H9 (cell line): Measurements from ENCODE around the gene IL36RN. TPM values are rescaled to one million over a fixed set of nuclear protein-coding genes. Genes with fewer than 3 reads are reported as not detected.

Source experiments
- DNase-seq: peaks from one replicate; pipeline ENCODE4 v3.0.0-alpha.2; 2017
- H2AFZ ChIP-seq: one replicate; pipeline ENCODE4 v1.6.1; 2013; ENCODE audit warnings: mild to moderate bottlenecking, low read length, control low read depth, moderate library complexity
- H2AK5ac ChIP-seq: 2 replicates; pipeline ENCODE4 v1.6.1; 2013; ENCODE audit warnings: low read length, control low read depth, mixed read lengths; ENCODE audit not compliant: insufficient read length
- H2BK120ac ChIP-seq: one replicate; pipeline ENCODE4 v1.6.1; 2013; ENCODE audit warnings: low read depth, mild to moderate bottlenecking, low read length, control low read depth, inconsistent platforms; ENCODE audit not compliant: poor library complexity, severe bottlenecking
- H2BK12ac ChIP-seq: 2 replicates; pipeline ENCODE4 v1.6.1; 2013; ENCODE audit warnings: low read length, control low read depth, mixed read lengths, low read depth; ENCODE audit not compliant: insufficient read length
- H2BK15ac ChIP-seq: 2 replicates; pipeline ENCODE4 v1.6.1; 2013; ENCODE audit warnings: low read depth, low read length, control low read depth
- H2BK20ac ChIP-seq: one replicate; pipeline ENCODE4 v1.6.1; 2013; ENCODE audit warnings: low read depth, mild to moderate bottlenecking, low read length, control low read depth, inconsistent platforms; ENCODE audit not compliant: poor library complexity, severe bottlenecking
- H2BK5ac ChIP-seq: 2 replicates; pipeline ENCODE4 v1.6.1; 2013; ENCODE audit warnings: low read length, control low read depth, mixed read lengths; ENCODE audit not compliant: insufficient read length
- H3K14ac ChIP-seq: 2 replicates; pipeline ENCODE4 v1.6.1; 2013; ENCODE audit warnings: low read length, control low read depth; ENCODE audit not compliant: insufficient read depth
- H3K18ac ChIP-seq: 2 replicates; pipeline ENCODE4 v1.6.1; 2013; ENCODE audit warnings: low read depth, mild to moderate bottlenecking, mixed read lengths, low read length, control low read depth; ENCODE audit not compliant: insufficient read length
- H3K23ac ChIP-seq: 2 replicates; pipeline ENCODE4 v1.6.1; 2013; ENCODE audit warnings: low read length, control low read depth, mixed read lengths, low read depth; ENCODE audit not compliant: insufficient read length
- H3K23me2 ChIP-seq: 2 replicates; pipeline ENCODE4 v1.6.1; 2013; ENCODE audit warnings: low read depth, mild to moderate bottlenecking, mixed read lengths, low read length, control low read depth; ENCODE audit not compliant: insufficient read length, poor library complexity, severe bottlenecking
- H3K27ac ChIP-seq: 2 replicates; pipeline ENCODE4 v1.5.1; 2013; ENCODE audit warnings: low read length, control low read depth, mixed read lengths, low read depth; ENCODE audit not compliant: insufficient read length
- H3K27me3 ChIP-seq: 2 replicates; pipeline ENCODE4 v1.6.1; 2013; ENCODE audit warnings: low read length, control low read depth, inconsistent platforms; ENCODE audit not compliant: insufficient read depth
- H3K4ac ChIP-seq: 2 replicates; pipeline ENCODE4 v1.6.1; 2013; ENCODE audit warnings: low read depth, mild to moderate bottlenecking, control low read depth, inconsistent platforms, low read length, moderate library complexity
- H3K4me1 ChIP-seq: 2 replicates; pipeline ENCODE4 v1.6.1; 2013; ENCODE audit warnings: low read length, control low read depth, inconsistent platforms; ENCODE audit not compliant: insufficient read depth
- H3K4me2 ChIP-seq: 2 replicates; pipeline ENCODE4 v1.6.1; 2013; ENCODE audit warnings: low read length, control low read depth, mixed read lengths; ENCODE audit not compliant: insufficient read length, insufficient read depth
- H3K56ac ChIP-seq: 2 replicates; pipeline ENCODE4 v1.6.1; 2013; ENCODE audit warnings: low read depth, mild to moderate bottlenecking, mixed read lengths, low read length, control low read depth; ENCODE audit not compliant: insufficient read length
- H3K79me1 ChIP-seq: 2 replicates; pipeline ENCODE4 v1.6.1; 2013; ENCODE audit warnings: low read depth, mild to moderate bottlenecking, moderate library complexity, low read length, control low read depth, inconsistent platforms; ENCODE audit not compliant: insufficient read depth, poor library complexity, severe bottlenecking
- H3K79me2 ChIP-seq: 2 replicates; pipeline ENCODE4 v1.6.1; 2013; ENCODE audit warnings: low read length, control low read depth, inconsistent platforms; ENCODE audit not compliant: insufficient read depth
- H3K9ac ChIP-seq: 2 replicates; pipeline ENCODE4 v1.6.1; 2013; ENCODE audit warnings: low read length, control low read depth, mixed read lengths; ENCODE audit not compliant: insufficient read length; ENCODE audit errors: extremely low read depth
- H3K9me3 ChIP-seq: one replicate; pipeline ENCODE4 v1.6.1; 2013; ENCODE audit warnings: low read depth, low read length, inconsistent platforms; ENCODE audit not compliant: control insufficient read depth
- H3T11ph ChIP-seq: one replicate; pipeline ENCODE4 v1.6.1; 2013; ENCODE audit warnings: mild to moderate bottlenecking, low read length, control low read depth, inconsistent platforms
- H4K20me1 ChIP-seq: one replicate; pipeline ENCODE4 v1.6.1; 2013; ENCODE audit not compliant: control insufficient read depth, insufficient read length, insufficient read depth
- H4K5ac ChIP-seq: 2 replicates; pipeline ENCODE4 v1.6.1; 2013; ENCODE audit warnings: low read depth, mild to moderate bottlenecking, mixed read lengths, low read length, control low read depth; ENCODE audit not compliant: insufficient read length
- H4K8ac ChIP-seq: replicated peaks from 2 replicates; pipeline ENCODE4 v1.6.1; 2013; ENCODE audit warnings: low read length, control low read depth, mixed read lengths, low read depth; ENCODE audit not compliant: insufficient read length
- H4K91ac ChIP-seq: 2 replicates; pipeline ENCODE4 v1.6.1; 2013; ENCODE audit warnings: low read depth, mild to moderate bottlenecking, moderate library complexity, mixed read lengths, low read length, control low read depth; ENCODE audit not compliant: insufficient read length
- H3K27ac Mint-ChIP-seq, 3 experiments: 2 replicates in 2 of 3; 3 replicates in 1 of 3; pipeline ENCODE4 v1.8.0; 2020 to 2021; ENCODE audit warnings: mixed read lengths in 3 of 3, mild to moderate bottlenecking in 1 of 3, moderate library complexity in 1 of 3
- H3K27me3 Mint-ChIP-seq: 2 replicates; pipeline ENCODE4 v1.8.0; 2021; ENCODE audit warnings: low read depth, mild to moderate bottlenecking, moderate library complexity, mixed read lengths
- H3K36me3 Mint-ChIP-seq, 3 experiments: 2 replicates in 2 of 3; 3 replicates in 1 of 3; pipeline ENCODE4 v1.8.0; 2020 to 2021; ENCODE audit warnings: low read depth in 3 of 3, mixed read lengths in 3 of 3; ENCODE audit not compliant: insufficient read depth in 1 of 3
- H3K4me1 Mint-ChIP-seq, 2 experiments: 2 replicates each; pipeline ENCODE4 v1.8.0; 2020; ENCODE audit warnings: mixed read lengths in 2 of 2
- H3K4me3 Mint-ChIP-seq, 2 experiments: 2 replicates in 1 of 2; 3 replicates in 1 of 2; pipeline ENCODE4 v1.8.0; 2020 to 2021; ENCODE audit warnings: mild to moderate bottlenecking in 2 of 2, mixed read lengths in 2 of 2, moderate library complexity in 1 of 2
- H3K9me3 Mint-ChIP-seq, 2 experiments: 2 replicates in 1 of 2; 3 replicates in 1 of 2; pipeline ENCODE4 v1.8.0; 2020; ENCODE audit warnings: mild to moderate bottlenecking in 2 of 2, mixed read lengths in 2 of 2, moderate library complexity in 1 of 2
- CTCF ChIP-seq: fragments of 200-600 bp; sonication (generic); conservative IDR thresholded peaks from 3 replicates; pipeline ENCODE4 v1.8.0; 2021; ENCODE audit warnings: antibody characterized with exemption, mild to moderate bottlenecking
- WGBS: extraction: QIAGEN DNeasy Blood & Tissue Kit; methylation state at CpG from one replicate; pipeline ENCODE4 v1.1.7; 2013; ENCODE audit warnings: missing lambda C conversion rate, low lambda C conversion rate, mixed read lengths; ENCODE audit not compliant: insufficient read length; ENCODE audit errors: extremely low coverage; 5-methylcytosine and 5-hydroxymethylcytosine counted together
- total RNA-seq: library from RNA; stranded (reverse); gene quantifications from 2 replicates; pipeline ENCODE4 v1.2.1, GENCODE V29; 2021

IL36RN gene
- total RNA-seq, 1 experiment from 2014 or later = not detected

- Histone ChIP-seq H3K9ac (no peak overlapping the region), H3K27ac (no peak overlapping the region), H3T11ph (no peak overlapping the region), H2AK5ac (no peak overlapping the region), H2AFZ (no peak overlapping the region), H3K27me3 (no peaks in the 10 kb centered on the region), H3K4me1 (no peaks in the 10 kb centered on the region), H3K9me3 (no peaks in the 10 kb centered on the region), H3K23ac (no peak overlapping the region), H3K4me2 (no peak overlapping the region), H2BK120ac (no peak overlapping the region), H3K79me1 (no peaks in the 10 kb centered on the region), H3K56ac (no peak overlapping the region), H3K79me2 (no peaks in the 10 kb centered on the region), H4K5ac (no peak overlapping the region), H3K23me2 (no peaks in the 10 kb centered on the region), H2BK12ac (no peak overlapping the region), H3K4ac (no peak overlapping the region), H2BK5ac (no peak overlapping the region), H4K20me1 (no peaks in the 10 kb centered on the region), H3K14ac (no peak overlapping the region), H2BK15ac (no peak overlapping the region), H2BK20ac (no peak overlapping the region), H4K91ac (no peak overlapping the region), H4K8ac (no peak overlapping the region), H3K18ac (no peak overlapping the region)
- Mint-ChIP-seq H3K36me3 (no peaks in the 10 kb centered on the region; a peak in 1 of 7 replicates), H3K4me3 (no peak overlapping the region), H3K9me3 (peaks cover 27 to 65% of the 10 kb centered on the region in 2 experiments), H3K27me3 (peaks cover 41% of the 10 kb centered on the region), H3K4me1 (no peaks in the 10 kb centered on the region), H3K27ac (no peak overlapping the region)
- no peak for TF ChIP-seq CTCF
- no CpG with 5 or more reads among the region's 2 CpGs for WGBS
- no peak for DNase-seq
Observed at GRCh38 chr2:113015655-113016054, 43.3 kb upstream of the IL36RN start.
